ENCODE results near the gene EXOC6B. TPM values are rescaled to one million over a fixed set of nuclear protein-coding genes. Genes with fewer than 3 reads are reported as not detected.
A peak's percentile ranks its signal among the peaks of the same experiment; 100 is the strongest.

The EXOC6B gene
- total and polyA plus RNA-seq, 7 donors = 4.4 to 26.8 (median 14.1) TPM

- ATAC-seq (peak; percentile 39 to 76 (median 46)), DNase-seq (peak; percentile 76 to 88)
- no peaks in the 10 kb centered on the region for H3K9me3 ChIP-seq
- no peak for TF ChIP-seq CTCF (IDR thresholded peaks at IDR 0.05)
- H3K4me1 ChIP-seq = peaks cover 50% of the 10 kb centered on the region
- intact Hi-C loops (cut with DNase I) = no loop called here
- H3K27ac ChIP-seq = no peak overlapping the region
- no peaks in the 10 kb centered on the region for H3K36me3 ChIP-seq (ENCODE audit: insufficient read depth in 1 of 2, low read depth in 1 of 2)
- H3K4me3 ChIP-seq = peak overlapping the region; percentile 73
- peaks cover 0 to 30% (median 14%) of the 10 kb centered on the region in 3 donors for H3K27me3 ChIP-seq (ENCODE audit: insufficient read depth in 3 of 3, low read length in 2 of 3)
- WGBS, 3 donors = 33 to 40% (median 35%) methylated on average over 38 to 50 of the region's 50 CpGs
These were observed 683.0 kb downstream of the EXOC6B start for GRCh38 chr2:72142570-72143440.

GRCh38 chr2:72141881-72142451 is 683.9 kb downstream of the EXOC6B start:
- Histone ChIP-seq H3K4me3 (no peak overlapping the region), H3K36me3 (ENCODE audit: insufficient read depth in 1 of 2, low read depth in 1 of 2) (no peaks in the 10 kb centered on the region), H3K4me1 (peaks cover 45% of the 10 kb centered on the region), H3K9me3 (no peaks in the 10 kb centered on the region), H3K27ac (no peak overlapping the region), H3K27me3 (ENCODE audit: insufficient read depth in 3 of 3, low read length in 2 of 3) (peaks cover 0 to 21% (median 7%) of the 10 kb centered on the region in 3 donors)
- 84 to 92% (median 86%) methylated on average over 13 of the region's 13 CpGs for WGBS, 3 donors
- no peak for ATAC-seq
- DNase-seq = no peak
- intact Hi-C loops (cut with DNase I) = no loop called here
- TF ChIP-seq CTCF (IDR thresholded peaks at IDR 0.05) = no peak

- Histone ChIP-seq H3K4me3 (no peak overlapping the region), H3K36me3 (ENCODE audit: insufficient read depth in 1 of 2, low read depth in 1 of 2) (no peaks in the 10 kb centered on the region), H3K9me3 (no peaks in the 10 kb centered on the region), H3K27ac (no peak overlapping the region), H3K27me3 (ENCODE audit: insufficient read depth in 3 of 3, low read length in 2 of 3) (peaks cover 0 to 13% (median 4%) of the 10 kb centered on the region in 3 donors), H3K4me1 (peaks cover 38% of the 10 kb centered on the region)
- intact Hi-C loops (cut with DNase I) = no loop called here
- DNase-seq (no peak), ATAC-seq (no peak)
- no peak for TF ChIP-seq CTCF (IDR thresholded peaks at IDR 0.05)
- 87 to 92% (median 89%) methylated on average over 5 of the region's 5 CpGs for WGBS, 3 donors
These were observed 684.7 kb downstream of the EXOC6B start for GRCh38 chr2:72141032-72141645.

- peaks cover 32% of the 10 kb centered on the region for H3K4me1 ChIP-seq
- WGBS, 3 donors = 67 to 100% (median 80%) methylated on average over 1 to 4 of the region's 4 CpGs
- no peaks in the 10 kb centered on the region for H3K9me3 ChIP-seq
- peaks cover 0 to 8% (median 0%) of the 10 kb centered on the region in 3 donors for H3K27me3 ChIP-seq (ENCODE audit: insufficient read depth in 3 of 3, low read length in 2 of 3)
- intact Hi-C loops (cut with DNase I) = no loop called here
- no peak for TF ChIP-seq CTCF (IDR thresholded peaks at IDR 0.05)
- no peak overlapping the region for H3K4me3 ChIP-seq
- no peak overlapping the region for H3K27ac ChIP-seq
- ATAC-seq = no peak
- no peak for DNase-seq
- no peaks in the 10 kb centered on the region for H3K36me3 ChIP-seq (ENCODE audit: insufficient read depth in 1 of 2, low read depth in 1 of 2)
These were observed 685.2 kb downstream of the EXOC6B start for GRCh38 chr2:72140621-72140960.
